Jurkat, Clone E6-1 (cell line): Measurements from ENCODE around the gene METTL13.
A peak's percentile ranks its signal among the peaks of the same experiment; 100 is the strongest.

Source experiments
- DNase-seq: peaks from one replicate; pipeline ENCODE4 v3.0.0-alpha.2; 2011; ENCODE audit warnings: low read depth, low spot score
- H3K4me3 ChIP-seq: 2 replicates; pipeline ENCODE4 v1.5.1; 2011; ENCODE audit warnings: mild to moderate bottlenecking, low read length, control low read depth, moderate library complexity

Gene METTL13

DNA sequence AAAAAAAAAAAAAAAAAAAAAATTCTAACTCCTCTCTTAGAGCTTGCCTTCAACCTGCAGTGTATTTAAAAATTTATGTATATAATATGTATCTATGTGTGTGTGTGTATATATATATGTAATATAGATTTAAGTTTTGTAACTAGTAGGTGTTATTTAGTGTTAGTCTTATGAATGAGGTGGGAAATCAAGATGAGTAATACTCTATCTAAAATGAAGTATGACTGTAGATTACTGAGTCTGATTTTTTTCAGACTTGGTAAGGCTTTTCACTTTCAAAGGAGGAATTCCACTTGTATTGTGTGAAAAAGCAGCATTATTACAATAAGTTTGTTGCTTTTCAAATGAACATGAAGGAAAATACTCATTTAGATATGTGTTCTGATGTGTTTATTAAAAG, 54.4 kb downstream of the METTL13 start:
- H3K4me3 ChIP-seq = no peak overlapping the region
- no peak for DNase-seq

GRCh38 chr1:171841050-171841910, 59.8 kb downstream of the METTL13 start, which contains the start of gene DNM3:
DNM3 (plus strand) TSS chr1:171841498; CDS start chr1:171841657, 159 bp downstream.
- peak; percentile 33 for DNase-seq
- peak within 1 kb of the TSS; percentile 72 for H3K4me3 ChIP-seq

DNA sequence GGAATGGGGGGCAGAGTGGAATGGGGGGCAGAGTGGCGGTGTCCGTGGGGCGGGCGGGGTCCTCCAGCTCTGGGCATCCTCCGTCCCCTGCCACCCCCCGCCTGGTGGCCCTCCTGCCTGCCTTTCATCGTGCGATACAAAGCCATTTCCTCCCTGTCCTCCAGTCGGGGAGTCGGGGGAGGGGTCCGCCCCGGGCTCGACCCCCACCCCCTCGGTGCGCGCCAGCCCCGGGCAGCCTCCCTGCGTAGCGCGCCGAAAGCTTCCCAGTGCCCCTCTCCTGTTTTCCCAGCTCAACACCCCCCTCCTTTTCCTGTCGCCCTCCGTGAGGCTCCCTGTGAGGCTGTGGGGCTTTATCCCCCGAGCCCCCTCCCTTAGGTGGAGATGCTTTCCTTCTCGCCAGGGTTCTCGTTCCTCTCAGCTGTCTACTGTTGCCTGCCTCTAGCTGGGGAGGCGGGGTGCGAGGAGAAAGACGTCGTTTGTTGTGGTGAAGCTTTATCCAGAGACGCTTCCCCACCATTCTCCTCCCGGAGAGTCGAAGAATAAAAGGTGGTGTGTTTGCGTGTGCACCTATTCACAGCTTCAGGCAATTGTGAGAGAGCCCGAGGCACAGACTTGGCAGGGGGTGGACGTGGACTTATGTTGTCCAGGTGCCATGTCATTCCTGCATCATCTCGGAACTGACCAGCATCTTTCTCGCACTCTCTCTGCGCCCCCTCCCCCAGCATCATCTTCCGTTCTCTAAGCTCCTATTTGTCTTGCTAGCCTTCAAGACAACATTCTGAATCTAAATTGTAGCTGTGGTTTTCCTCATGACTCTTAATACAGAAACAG, 60.7 kb downstream of the METTL13 start:
- peak; percentile 28 for DNase-seq

DNA sequence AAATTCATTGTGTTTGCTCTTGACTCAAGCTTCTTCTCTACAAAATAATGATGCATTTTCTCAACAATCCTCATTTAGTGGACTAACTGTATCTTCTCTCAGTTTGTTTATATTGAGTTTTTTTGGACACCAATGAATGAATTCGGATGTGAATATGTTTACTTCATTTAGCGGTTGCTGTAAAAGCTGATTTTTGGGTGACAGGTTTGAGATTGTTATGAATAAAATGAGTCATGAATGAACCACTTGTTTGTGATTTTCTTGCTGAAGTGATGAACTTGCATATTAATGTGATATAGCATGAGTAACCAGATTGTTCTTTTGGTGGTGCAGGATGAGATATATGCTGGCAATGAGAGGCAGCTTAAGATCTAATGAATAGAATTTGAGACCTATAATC, 62.9 kb downstream of the METTL13 start:
- no peak for DNase-seq
- H3K4me3 ChIP-seq = no peak overlapping the region

More for the DNA sequence above, 60.7 kb downstream of the METTL13 start:
- H3K4me3 ChIP-seq = peak overlapping the region; percentile 72

GRCh38 chr1:171845998-171846397, 64.5 kb downstream of the METTL13 start:
- H3K4me3 ChIP-seq = no peak overlapping the region
- DNase-seq = no peak
